Chondrocyte (in vitro differentiated cells): ENCODE measurements around the gene TTC39A. TPM values are rescaled to one million over a fixed set of nuclear protein-coding genes. Genes with fewer than 3 reads are reported as not detected.

Experiments
- DNase-seq: peaks from one replicate; pipeline ENCODE4 v3.0.0; 2021; ENCODE audit warnings: mixed read lengths, low spot score
- H3K27ac Mint-ChIP-seq: one replicate; pipeline ENCODE4 v1.8.0; 2021; ENCODE audit warnings: mild to moderate bottlenecking, moderate library complexity, mixed read lengths; ENCODE audit not compliant: unreplicated experiment
- H3K27me3 Mint-ChIP-seq: 2 replicates; pipeline ENCODE4 v1.8.0; 2021; ENCODE audit warnings: low read depth, mixed read lengths
- H3K36me3 Mint-ChIP-seq: 2 replicates; pipeline ENCODE4 v1.8.0; 2021; ENCODE audit warnings: low read depth, mixed read lengths
- H3K4me1 Mint-ChIP-seq: 2 replicates; pipeline ENCODE4 v1.8.0; 2021; ENCODE audit warnings: low read depth, mild to moderate bottlenecking, mixed read lengths
- H3K4me3 Mint-ChIP-seq: one replicate; pipeline ENCODE4 v1.8.0; 2021; ENCODE audit warnings: mild to moderate bottlenecking, moderate library complexity, mixed read lengths; ENCODE audit not compliant: unreplicated experiment
- H3K9me3 Mint-ChIP-seq: 2 replicates; pipeline ENCODE4 v1.8.0; 2021; ENCODE audit warnings: low read depth, mixed read lengths
- CTCF ChIP-seq: fragments of 200-600 bp; sonication (generic); IDR thresholded peaks from 2 replicates; pipeline ENCODE4 v1.5.0; 2021; ENCODE audit warnings: antibody characterized with exemption, mild to moderate bottlenecking, moderate library complexity
- total RNA-seq: library from RNA; stranded (reverse); gene quantifications from 3 replicates; pipeline ENCODE4 v1.2.1, GENCODE V29; 2021

The TTC39A gene
- total RNA-seq, 1 donor from 2014 or later: 4.0 TPM

GRCh38 chr1:51298322-51298705 lies 32.0 kb downstream of the TTC39A start:
- TF ChIP-seq CTCF: no peak
- H3K27ac Mint-ChIP-seq: no peak overlapping the region
- H3K36me3 Mint-ChIP-seq: no peaks in the 10 kb centered on the region
- no peak overlapping the region for H3K4me3 Mint-ChIP-seq
- H3K9me3 Mint-ChIP-seq: no peaks in the 10 kb centered on the region
- no peaks in the 10 kb centered on the region for H3K27me3 Mint-ChIP-seq
- H3K4me1 Mint-ChIP-seq: peaks cover 16% of the 10 kb centered on the region
- DNase-seq: no peak

DNA sequence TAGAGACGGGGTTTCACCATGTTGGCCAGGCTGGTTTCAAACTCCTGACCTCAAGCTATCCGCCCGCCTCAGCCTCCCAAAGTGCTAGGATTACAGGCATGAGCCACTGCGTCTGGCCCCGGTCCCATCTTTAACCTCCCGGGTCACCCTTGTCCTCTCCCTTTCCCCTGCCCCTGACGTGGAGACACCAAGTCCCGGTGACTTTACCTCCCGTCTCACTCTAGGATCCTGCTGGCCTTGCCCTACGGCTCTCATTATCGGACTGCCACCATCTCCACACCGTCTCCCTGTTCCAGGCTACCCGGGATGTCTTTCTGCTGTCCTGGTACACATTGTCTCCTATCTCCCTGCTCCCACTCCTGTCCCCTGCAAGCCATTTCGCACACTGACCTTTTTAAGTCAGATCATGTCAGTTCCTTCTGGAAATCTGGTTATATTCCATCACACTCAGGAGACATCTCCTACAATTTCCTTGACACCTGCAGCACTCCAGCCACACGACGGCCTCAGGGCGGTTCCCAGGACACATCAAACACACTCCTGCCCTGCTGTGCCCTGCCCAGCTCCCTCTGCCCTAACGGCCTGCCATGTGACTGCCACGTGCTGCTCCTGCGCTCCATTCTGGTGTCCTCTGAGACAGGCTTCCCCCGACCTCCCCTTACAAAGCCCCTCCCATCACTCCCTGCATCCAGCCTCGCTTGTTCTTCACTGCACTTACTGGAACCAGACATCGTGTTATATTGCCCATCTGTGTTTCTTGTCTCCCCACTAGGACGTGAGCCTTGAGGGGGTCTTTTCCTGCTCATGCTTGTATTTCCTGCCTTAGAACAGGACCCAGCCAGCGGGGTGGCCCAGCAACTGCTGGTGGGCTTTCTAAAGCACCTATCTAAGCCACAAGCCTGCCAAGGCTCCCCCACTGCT lies 32.7 kb downstream of the TTC39A start:
- Mint-ChIP-seq H3K27me3 (no peaks in the 10 kb centered on the region), H3K4me3 (peak overlapping the region; percentile 43), H3K27ac (no peak overlapping the region), H3K36me3 (no peaks in the 10 kb centered on the region), H3K4me1 (peaks cover 16% of the 10 kb centered on the region), H3K9me3 (no peaks in the 10 kb centered on the region)
- no peak for DNase-seq
- no peak for TF ChIP-seq CTCF

GRCh38 chr1:51296383-51297357 lies 33.7 kb downstream of the TTC39A start:
- H3K4me1 Mint-ChIP-seq: peaks cover 16% of the 10 kb centered on the region
- peak overlapping the region; percentile 41 for H3K27ac Mint-ChIP-seq

GRCh38 chr1:51295926-51296325 lies 34.4 kb downstream of the TTC39A start:
- Mint-ChIP-seq H3K27me3 (no peaks in the 10 kb centered on the region), H3K27ac (no peak overlapping the region), H3K4me1 (peaks cover 16% of the 10 kb centered on the region), H3K4me3 (no peak overlapping the region), H3K9me3 (no peaks in the 10 kb centered on the region), H3K36me3 (no peaks in the 10 kb centered on the region)
- DNase-seq: no peak
- TF ChIP-seq CTCF: no peak

More at GRCh38 chr1:51296383-51297357, 33.7 kb downstream of the TTC39A start:
- H3K27me3 Mint-ChIP-seq: no peaks in the 10 kb centered on the region
- H3K9me3 Mint-ChIP-seq: no peaks in the 10 kb centered on the region
- H3K4me3 Mint-ChIP-seq: peak overlapping the region; percentile 58
- no peak for DNase-seq
- H3K36me3 Mint-ChIP-seq: no peaks in the 10 kb centered on the region
- TF ChIP-seq CTCF: peak; percentile 98
